Stimulated activated CD8-positive, alpha-beta memory T cell treated with anti-CD3 and anti-CD28 coated beads, Interleukin-2, amount 100 ng/mL, for 48 hours (primary cell): ENCODE results near the gene ZSCAN2.
A peak's percentile ranks its signal among the peaks of the same experiment; 100 is the strongest.
"Not testable (repeated sequence)": the region's sequence is repeated elsewhere in the genome, so short reads cannot be mapped to it uniquely, and the experiment has no call there.

Experiments
- DNase-seq, 2 donors: peaks; one replicate each; pipeline ENCODE4 v3.0.0-alpha.2; 2020; ENCODE audit warnings: low read depth in 2 of 2

ZSCAN2 gene

GRCh38 chr15:84600687-84601554 lies at the start of gene ZSCAN2:
Gene ZSCAN2 (plus strand): TSS chr15:84601009. CDS start chr15:84603928, 2,919 bp downstream.
- DNase-seq = peak; percentile 92

- not testable (repeated sequence) for DNase-seq
Measured at GRCh38 chr15:84551624-84552023, 49.2 kb upstream of the ZSCAN2 start.

- DNase-seq = no peak
Measured at GRCh38 chr15:84552896-84553295, 47.9 kb upstream of the ZSCAN2 start.

DNA sequence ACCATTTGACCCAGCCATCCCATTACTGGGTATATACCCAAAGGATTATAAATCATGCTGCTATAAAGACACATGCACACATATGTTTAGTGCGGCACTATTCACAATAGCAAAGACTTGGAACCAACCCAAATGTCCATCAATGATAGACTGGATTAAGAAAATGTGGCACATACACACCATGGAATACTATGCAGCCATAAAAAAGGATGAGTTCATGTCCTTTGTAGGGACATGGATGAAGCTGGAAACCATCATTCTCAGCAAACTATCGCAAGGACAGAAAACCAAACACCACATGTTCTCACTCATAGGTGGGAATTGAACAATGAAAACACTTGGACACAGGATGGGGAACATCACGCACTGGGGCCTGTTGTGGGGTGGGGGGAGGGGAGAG lies 44.1 kb upstream of the ZSCAN2 start:
- DNase-seq = not testable (repeated sequence)

DNA sequence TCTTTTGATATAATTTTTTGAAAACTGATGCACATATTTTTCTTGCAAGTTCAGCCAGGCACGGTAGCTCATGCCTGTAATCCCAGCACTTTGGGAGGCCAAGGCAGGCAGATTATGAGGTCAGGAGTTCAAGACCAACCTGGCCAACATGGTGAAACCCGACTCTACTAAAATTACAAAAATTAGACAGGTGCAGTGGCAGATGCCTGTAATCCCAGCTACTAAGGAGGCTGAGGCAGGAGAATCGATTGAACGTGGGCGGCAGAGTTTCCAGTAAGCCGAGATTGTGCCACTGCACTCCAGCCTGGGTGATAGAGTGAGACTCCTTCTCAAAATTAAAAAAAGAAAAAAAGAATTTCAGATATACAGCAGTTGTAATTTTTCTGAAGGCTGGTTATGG lies 32.8 kb upstream of the ZSCAN2 start:
- not testable (repeated sequence) for DNase-seq

- peak; percentile 31 to 34 for DNase-seq
Measured at GRCh38 chr15:84570164-84570735, 30.6 kb upstream of the ZSCAN2 start.

DNA sequence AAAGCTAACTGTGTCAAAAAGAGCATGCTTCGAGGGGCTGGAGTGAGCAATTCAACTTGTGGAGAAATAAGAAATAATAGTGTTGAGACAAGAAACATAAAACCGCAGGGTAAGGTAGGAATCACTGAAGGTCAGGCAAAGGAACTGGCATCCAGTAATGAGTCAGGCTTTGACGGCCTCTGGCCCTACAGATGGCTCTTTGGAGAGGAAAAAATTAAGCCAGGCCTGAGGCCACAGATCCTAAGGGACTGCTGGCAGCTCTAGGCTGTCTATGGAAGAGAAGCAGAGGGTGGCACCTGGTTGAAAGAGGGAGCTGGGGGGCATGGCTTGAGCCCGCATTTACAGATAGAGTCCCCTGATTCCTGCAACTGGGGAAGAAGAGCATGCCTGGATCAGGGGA lies 28.6 kb upstream of the ZSCAN2 start:
- DNase-seq = no peak

DNA sequence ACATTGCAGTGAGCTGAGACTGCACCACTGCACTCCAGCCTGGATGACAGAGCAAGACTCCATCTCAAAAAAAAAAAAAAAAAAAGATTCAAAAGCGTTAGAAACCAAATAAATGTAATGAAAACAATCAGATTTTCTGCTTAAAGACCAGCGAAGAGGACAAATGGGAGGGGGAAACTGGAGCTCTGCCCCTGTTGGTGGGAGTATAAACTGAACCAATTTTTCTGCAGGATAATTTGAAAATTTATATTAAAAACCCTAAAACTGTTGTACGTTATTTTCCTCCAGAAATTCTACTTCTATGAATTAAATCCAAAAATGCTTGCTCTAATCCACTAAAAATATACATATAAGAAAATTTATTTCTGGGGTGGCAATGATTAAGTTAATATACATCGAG lies 25.3 kb upstream of the ZSCAN2 start:
- DNase-seq = no peak

- not testable (repeated sequence) for DNase-seq
Measured at GRCh38 chr15:84577891-84578290, 22.9 kb upstream of the ZSCAN2 start.

- not testable (repeated sequence) for DNase-seq
Measured at GRCh38 chr15:84579261-84579721, 21.5 kb upstream of the ZSCAN2 start.

DNA sequence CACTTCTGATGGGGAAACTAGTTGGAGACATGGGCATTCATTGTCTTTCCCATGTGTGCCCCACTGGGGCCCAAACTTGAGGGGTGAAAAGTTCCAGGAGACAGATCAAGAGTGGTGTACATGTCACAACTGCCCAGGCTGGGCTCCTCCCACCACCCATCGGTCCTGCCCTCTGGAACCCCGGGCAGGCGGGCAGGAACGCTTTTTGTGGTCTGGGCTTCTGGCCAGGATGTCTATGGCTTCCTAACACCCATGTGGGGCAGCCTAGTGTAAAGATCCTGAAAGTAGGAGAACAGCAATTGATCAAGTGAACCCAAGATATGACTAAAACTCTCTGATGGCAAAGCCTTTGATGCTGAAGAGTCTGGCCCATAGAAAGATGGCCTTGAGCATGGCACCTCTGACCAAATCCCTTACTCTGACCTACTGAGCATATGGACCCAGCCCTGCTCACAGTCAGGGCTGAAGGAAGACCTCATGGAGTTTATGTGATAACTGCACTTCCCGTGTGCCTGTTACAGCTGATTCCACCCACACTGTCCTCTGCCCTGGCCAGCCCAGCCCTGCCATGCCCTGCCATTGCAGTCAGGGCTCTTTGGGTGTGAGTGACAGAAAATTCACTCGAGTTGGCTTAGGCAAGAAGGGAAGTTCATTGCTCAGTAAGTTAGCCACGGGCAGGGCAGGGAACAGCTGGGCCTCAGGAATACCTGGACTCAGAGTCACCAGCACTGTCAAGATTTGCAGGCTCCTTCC lies 19.0 kb upstream of the ZSCAN2 start:
- not testable (repeated sequence) for DNase-seq

DNA sequence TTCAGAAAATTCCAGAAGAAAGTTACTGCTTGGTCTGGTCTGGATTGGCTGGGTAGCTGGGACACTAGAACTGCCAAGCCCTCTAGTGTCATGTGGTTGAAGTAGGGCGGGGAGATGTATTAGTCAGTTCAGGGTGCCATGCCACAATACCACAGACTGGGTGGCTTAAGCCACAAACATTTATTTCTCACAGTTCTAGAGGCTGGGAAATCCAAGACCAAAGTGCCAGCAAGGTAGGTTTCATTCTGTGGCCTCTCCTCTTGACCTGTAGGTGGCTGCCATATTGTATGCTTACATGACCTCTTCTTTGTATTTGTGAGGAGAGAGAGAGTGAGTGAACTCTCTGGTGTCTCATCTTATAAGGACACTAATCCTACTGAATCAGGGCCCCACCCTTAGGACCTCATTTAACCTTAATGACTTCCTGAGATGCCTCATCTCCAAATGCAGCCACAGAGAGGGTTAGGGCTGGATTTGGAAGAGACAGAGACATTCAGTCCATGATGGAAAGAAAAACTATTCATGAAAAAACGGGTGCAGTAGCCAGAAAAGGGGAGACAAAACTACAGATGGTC lies 18.1 kb upstream of the ZSCAN2 start:
- no peak for DNase-seq

GRCh38 chr15:84583921-84584320 lies 16.9 kb upstream of the ZSCAN2 start:
- DNase-seq = not testable (repeated sequence)

DNA sequence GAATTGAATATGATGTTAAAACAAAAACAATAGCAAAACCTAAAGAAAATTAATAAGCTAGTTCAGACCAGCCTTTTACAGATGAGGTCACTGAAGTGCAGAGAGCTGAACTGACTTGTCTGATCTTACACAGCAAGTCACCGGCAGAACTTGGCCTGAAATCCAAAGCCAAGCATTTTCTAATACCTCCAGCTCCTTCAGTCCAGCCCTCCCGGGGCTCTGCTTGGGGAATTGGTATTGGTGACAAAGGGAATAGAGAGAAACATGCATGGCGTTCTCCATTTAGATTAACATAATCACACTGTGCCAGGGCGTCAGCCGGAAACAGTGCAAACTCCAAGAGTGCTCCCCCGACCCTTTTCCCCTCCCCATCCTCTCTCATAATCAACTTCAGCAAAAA lies 14.1 kb upstream of the ZSCAN2 start:
- DNase-seq = no peak

- DNase-seq = peak; percentile 73 to 74
Measured at GRCh38 chr15:84588053-84588874, 12.5 kb upstream of the ZSCAN2 start.

GRCh38 chr15:84590406-84590805 lies 10.4 kb upstream of the ZSCAN2 start:
- no peak for DNase-seq

DNA sequence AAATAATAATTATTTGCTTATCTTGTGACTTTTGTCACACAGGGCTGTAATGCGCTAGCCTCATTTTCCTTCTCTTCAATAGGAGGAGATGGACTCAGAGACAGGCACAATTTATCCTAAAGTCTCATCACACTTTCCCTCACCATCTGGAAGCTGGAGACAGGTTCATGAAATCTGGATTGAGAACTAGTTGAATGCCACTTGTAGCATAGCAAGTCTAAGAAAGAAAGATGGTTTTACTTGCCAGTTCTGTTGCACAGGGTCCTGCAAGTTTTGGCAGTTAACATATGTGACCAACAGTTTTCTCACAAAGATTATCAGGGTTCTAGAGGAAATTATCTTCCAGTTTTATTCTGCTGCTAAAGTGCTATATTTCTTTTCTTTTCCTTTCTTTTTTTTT lies 9.0 kb upstream of the ZSCAN2 start:
- DNase-seq = no peak

DNA sequence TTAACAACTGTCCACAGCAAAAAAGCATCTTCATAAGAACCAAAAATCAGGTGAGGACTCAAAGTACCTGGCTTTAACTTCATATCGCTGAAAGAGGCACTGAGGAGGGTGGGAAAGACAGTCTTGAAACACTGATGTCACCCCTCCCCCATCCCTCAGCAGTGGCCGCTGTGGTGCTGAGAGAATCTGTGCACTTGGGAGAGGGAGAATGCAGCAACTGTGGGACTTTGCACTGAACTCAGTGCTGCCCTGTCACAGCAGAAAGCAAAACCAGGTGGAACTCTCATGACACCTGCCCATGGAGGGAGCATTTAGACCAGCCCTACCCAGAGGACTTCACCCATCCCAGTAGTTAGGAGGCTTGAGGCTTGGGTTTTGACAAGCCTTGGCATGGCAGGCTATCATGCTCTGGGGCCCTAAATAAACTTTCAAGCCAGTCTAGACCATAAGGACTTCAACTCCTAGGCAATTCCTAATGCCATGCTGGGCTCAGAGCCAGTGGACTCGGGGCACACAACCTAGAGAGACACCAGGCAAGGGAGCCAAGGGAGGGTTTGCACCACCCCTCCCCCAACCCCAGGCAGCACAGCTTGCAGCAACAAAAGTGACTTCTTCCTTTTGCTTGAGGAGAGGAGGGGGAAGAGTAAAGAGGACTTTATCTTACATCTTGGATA lies 6.1 kb upstream of the ZSCAN2 start:
- no peak for DNase-seq

DNA sequence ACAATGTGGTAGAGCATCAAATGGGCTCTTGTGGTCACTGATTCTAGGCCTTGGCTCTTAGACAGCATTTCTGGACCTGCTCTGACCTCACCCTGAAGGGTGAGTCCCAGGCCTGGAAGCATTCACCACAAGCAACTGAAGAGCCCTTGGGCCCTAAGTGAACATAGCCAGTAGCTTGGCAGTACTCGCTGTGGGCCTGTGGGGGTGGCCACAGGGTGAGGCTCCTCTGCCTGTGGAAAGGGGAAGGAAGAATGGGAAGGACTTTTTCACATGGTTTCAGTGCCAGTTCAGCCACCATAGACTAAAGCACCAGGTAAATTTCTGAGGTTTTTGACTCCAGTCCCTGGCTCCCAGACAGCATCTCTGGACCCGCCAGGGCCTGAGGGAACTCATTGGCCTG lies 5.1 kb upstream of the ZSCAN2 start:
- no peak for DNase-seq

- DNase-seq = no peak
Measured at GRCh38 chr15:84597296-84597695, 3.5 kb upstream of the ZSCAN2 start.

DNA sequence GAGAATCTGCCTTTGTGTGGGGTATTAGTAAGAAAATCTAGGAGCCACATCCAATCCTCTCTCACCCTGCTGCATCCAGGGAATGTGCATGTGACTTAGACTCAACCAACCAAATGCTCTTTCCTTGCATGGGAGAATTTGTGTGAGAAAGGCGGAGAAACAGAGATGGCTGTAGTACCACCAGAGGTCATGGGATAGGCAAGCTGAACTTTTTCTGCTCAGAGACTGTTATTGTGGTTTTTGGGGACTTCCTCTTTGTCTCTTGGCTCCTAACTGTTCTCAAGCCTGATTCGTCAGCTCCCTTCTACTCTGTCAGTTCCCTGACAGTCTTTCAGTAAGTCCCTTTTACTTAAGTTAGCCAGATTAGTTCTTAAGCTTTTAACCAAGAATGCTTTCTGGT lies 2.6 kb upstream of the ZSCAN2 start:
- DNase-seq = no peak
